ENCODE results near the gene DPP8.
"Not testable (repeated sequence)": the region's sequence is repeated elsewhere in the genome, so short reads cannot be mapped to it uniquely, and the experiment has no call there.

Gene DPP8

GRCh38 chr15:65402961-65403360, 114.5 kb downstream of the DPP8 start:
- no peak for DNase-seq (ENCODE audit: low spot score)

GRCh38 chr15:65401611-65402240, 115.8 kb downstream of the DPP8 start:
- no peak for DNase-seq (ENCODE audit: low spot score)

DNA sequence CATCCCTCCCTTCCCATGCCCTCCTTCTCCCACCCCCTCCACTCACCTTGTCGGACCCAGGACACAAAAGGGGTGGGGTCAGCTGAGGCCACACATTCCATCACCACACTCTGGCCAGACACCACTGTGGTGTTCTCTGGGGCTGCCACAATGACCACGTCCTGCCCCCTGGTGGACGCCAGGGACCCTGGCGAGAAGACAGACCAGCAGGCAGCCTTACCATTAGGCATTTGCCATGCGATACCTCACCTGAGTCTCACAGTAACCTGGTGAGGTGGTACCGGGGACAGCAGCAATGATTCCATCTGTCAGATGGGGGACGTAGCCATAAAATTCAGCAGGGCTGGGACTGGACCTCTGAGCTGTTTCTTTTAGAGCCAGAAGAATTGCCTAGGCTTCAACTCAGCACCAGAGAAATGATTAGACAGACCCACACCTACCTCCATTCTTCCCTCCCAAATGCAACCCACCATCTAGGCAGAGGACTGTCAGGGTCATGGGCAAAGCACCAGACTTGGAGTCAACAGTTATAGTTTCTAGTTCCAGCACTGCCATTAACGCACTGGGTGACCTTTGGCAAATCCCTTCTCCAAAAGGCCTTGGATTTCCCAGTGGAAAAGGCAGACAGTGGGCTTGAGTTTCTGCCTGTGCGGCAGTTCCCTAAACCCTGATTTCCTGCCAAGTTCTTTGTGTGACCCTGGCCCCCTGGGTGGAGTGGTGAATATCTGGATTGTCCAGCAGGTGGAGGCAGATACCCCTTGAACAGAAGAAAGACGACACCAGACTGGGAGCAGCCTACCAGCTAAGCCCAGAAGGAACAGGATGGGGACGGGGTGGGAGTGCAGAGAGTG, 116.5 kb downstream of the DPP8 start:
- DNase-seq (ENCODE audit: low spot score): peak; percentile 31

- DNase-seq (ENCODE audit: low spot score): no peak
Observed at GRCh38 chr15:65399997-65400396, 117.5 kb downstream of the DPP8 start.

DNA sequence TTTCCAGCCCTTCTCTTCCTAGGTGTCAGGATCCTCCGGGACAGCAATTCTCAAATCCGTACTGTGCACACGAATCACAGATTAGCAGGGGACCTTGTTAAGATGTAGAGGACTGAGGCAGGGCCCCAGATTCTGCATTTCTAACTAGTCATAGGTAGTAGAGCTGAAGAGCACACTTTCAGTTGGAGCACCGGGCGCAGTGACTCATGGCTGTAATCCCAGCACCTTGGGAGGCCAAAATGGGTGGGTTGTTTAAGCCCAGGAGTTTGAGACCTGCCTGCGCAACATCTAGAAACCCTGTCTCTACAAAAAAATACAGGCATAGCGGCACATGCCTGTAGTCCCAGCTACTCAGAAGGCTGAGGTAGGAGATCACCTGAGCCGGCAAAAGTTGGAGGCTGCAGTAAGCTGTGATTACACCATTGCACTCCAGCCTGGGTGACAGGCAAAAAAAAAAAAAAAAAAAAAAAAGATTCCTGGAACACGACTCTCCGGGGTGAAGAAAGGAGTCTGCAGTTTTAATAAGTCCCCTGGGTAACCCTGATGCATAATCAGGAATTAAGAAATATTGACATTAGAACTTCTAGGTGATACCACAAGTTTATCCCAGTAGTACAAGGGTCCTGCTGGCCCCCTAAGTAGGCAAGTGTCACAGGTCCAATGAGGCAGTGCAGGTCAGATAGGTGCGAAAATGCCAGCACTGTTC, 118.3 kb downstream of the DPP8 start:
- no peak for DNase-seq (ENCODE audit: low spot score)

DNA sequence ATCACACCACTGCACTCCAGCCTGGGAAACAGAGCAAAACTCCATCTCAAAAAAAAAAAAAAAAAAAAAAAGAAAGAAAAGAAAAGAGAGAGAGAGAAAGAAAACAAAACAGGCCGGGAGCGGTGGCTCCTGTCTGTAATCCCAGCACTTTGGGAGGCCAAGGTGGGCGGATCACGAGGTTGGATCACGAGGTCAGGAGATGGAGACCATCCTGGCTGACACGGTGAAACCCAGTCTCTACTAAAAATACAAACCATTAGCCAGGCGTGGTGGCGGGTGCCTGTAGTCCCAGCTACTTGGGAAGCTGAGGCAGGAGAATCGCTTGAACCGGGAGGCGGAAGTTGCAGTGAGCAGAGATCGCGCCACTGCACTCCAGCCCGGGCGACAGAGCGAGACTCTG, 119.0 kb downstream of the DPP8 start:
- DNase-seq (ENCODE audit: low spot score): not testable (repeated sequence)

DNA sequence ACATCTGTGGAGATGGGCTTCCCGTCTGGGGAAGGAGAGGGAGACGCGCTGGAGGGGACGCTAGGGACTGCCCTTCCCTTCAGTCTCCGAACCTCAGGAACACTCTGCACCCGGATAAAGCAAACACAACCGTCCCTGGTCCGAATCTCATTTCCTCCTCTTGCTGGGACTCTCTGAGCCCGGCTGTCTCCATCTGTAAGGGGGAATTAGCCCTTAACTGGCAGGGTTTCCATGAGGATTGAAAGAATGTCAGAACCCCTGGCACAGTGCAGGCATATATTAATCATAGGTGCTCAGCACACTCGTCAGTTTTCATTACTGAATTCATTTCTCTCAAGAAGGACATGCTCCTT, 120.5 kb downstream of the DPP8 start:
- no peak for DNase-seq (ENCODE audit: low spot score)

GRCh38 chr15:65396283-65396964, 121.1 kb downstream of the DPP8 start:
- DNase-seq (ENCODE audit: low spot score): no peak

- no peak for DNase-seq (ENCODE audit: low spot score)
Observed at GRCh38 chr15:65395567-65396202, 121.8 kb downstream of the DPP8 start.

GRCh38 chr15:65394936-65395335, 122.6 kb downstream of the DPP8 start:
- DNase-seq (ENCODE audit: low spot score): no peak

DNA sequence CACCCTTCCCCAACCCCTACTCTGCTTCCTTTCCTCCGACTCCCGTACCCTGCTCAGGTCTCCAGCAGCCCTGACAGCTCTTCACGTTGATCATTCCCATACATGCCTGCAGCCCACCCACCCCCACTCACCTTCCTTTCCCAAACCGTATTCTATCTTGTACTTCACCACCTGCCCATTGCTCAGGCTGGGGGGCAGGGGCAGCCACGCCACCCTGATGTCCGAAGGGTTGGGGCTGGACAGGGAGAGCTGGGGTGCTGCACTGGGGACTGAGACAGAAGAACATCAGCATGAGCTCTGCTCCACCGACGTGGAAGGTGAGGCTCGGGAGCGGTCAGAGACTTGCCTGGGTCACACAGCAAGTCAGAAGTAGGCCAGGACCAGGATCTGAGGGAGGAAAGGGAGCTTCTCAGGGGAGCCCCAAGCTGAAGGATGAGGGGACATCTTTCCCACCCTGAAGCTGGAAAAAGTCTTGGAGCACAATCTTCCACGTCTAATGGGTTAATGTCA, 123.2 kb downstream of the DPP8 start:
- no peak for DNase-seq (ENCODE audit: low spot score)

DNA sequence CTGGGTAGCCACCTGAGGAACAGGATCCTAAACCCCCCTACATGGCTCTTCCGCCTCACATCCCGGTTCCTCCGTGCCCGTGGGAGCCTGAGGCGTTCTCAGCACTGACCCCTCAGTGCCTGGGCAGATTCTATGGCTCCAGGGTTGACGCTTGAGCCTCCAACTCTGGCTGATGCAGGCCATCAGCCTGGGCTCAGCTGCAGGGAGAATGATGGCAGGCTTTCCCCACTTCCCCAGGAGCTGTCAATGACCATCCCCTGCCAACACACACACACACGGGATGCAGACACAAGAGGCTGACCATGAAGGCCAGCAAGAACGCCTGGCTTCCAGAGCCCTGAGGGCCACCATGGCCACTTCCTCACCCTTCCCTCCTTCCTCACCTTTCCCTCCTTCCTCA, 123.9 kb downstream of the DPP8 start:
- no peak for DNase-seq (ENCODE audit: low spot score)

GRCh38 chr15:65393091-65393490, 124.4 kb downstream of the DPP8 start:
- DNase-seq (ENCODE audit: low spot score): no peak
